H9 (cell line): Measurements from ENCODE around the gene NUMA1. TPM values are rescaled to one million over a fixed set of nuclear protein-coding genes. Genes with fewer than 3 reads are reported as not detected.

Experiments used
- DNase-seq: peaks from one replicate; pipeline ENCODE4 v3.0.0-alpha.2; 2017
- H2AFZ ChIP-seq: one replicate; pipeline ENCODE4 v1.6.1; 2013; ENCODE audit warnings: mild to moderate bottlenecking, low read length, control low read depth, moderate library complexity
- H2AK5ac ChIP-seq: 2 replicates; pipeline ENCODE4 v1.6.1; 2013; ENCODE audit warnings: low read length, control low read depth, mixed read lengths; ENCODE audit not compliant: insufficient read length
- H2BK120ac ChIP-seq: one replicate; pipeline ENCODE4 v1.6.1; 2013; ENCODE audit warnings: low read depth, mild to moderate bottlenecking, low read length, control low read depth, inconsistent platforms; ENCODE audit not compliant: poor library complexity, severe bottlenecking
- H2BK12ac ChIP-seq: 2 replicates; pipeline ENCODE4 v1.6.1; 2013; ENCODE audit warnings: low read length, control low read depth, mixed read lengths, low read depth; ENCODE audit not compliant: insufficient read length
- H2BK15ac ChIP-seq: 2 replicates; pipeline ENCODE4 v1.6.1; 2013; ENCODE audit warnings: low read depth, low read length, control low read depth
- H2BK20ac ChIP-seq: one replicate; pipeline ENCODE4 v1.6.1; 2013; ENCODE audit warnings: low read depth, mild to moderate bottlenecking, low read length, control low read depth, inconsistent platforms; ENCODE audit not compliant: poor library complexity, severe bottlenecking
- H2BK5ac ChIP-seq: 2 replicates; pipeline ENCODE4 v1.6.1; 2013; ENCODE audit warnings: low read length, control low read depth, mixed read lengths; ENCODE audit not compliant: insufficient read length
- H3K14ac ChIP-seq: 2 replicates; pipeline ENCODE4 v1.6.1; 2013; ENCODE audit warnings: low read length, control low read depth; ENCODE audit not compliant: insufficient read depth
- H3K18ac ChIP-seq: 2 replicates; pipeline ENCODE4 v1.6.1; 2013; ENCODE audit warnings: low read depth, mild to moderate bottlenecking, mixed read lengths, low read length, control low read depth; ENCODE audit not compliant: insufficient read length
- H3K23ac ChIP-seq: 2 replicates; pipeline ENCODE4 v1.6.1; 2013; ENCODE audit warnings: low read length, control low read depth, mixed read lengths, low read depth; ENCODE audit not compliant: insufficient read length
- H3K23me2 ChIP-seq: 2 replicates; pipeline ENCODE4 v1.6.1; 2013; ENCODE audit warnings: low read depth, mild to moderate bottlenecking, mixed read lengths, low read length, control low read depth; ENCODE audit not compliant: insufficient read length, poor library complexity, severe bottlenecking
- H3K27ac ChIP-seq: 2 replicates; pipeline ENCODE4 v1.5.1; 2013; ENCODE audit warnings: low read length, control low read depth, mixed read lengths, low read depth; ENCODE audit not compliant: insufficient read length
- H3K27me3 ChIP-seq: 2 replicates; pipeline ENCODE4 v1.6.1; 2013; ENCODE audit warnings: low read length, control low read depth, inconsistent platforms; ENCODE audit not compliant: insufficient read depth
- H3K4ac ChIP-seq: 2 replicates; pipeline ENCODE4 v1.6.1; 2013; ENCODE audit warnings: low read depth, mild to moderate bottlenecking, control low read depth, inconsistent platforms, low read length, moderate library complexity
- H3K4me1 ChIP-seq: 2 replicates; pipeline ENCODE4 v1.6.1; 2013; ENCODE audit warnings: low read length, control low read depth, inconsistent platforms; ENCODE audit not compliant: insufficient read depth
- H3K4me2 ChIP-seq: 2 replicates; pipeline ENCODE4 v1.6.1; 2013; ENCODE audit warnings: low read length, control low read depth, mixed read lengths; ENCODE audit not compliant: insufficient read length, insufficient read depth
- H3K56ac ChIP-seq: 2 replicates; pipeline ENCODE4 v1.6.1; 2013; ENCODE audit warnings: low read depth, mild to moderate bottlenecking, mixed read lengths, low read length, control low read depth; ENCODE audit not compliant: insufficient read length
- H3K79me1 ChIP-seq: 2 replicates; pipeline ENCODE4 v1.6.1; 2013; ENCODE audit warnings: low read depth, mild to moderate bottlenecking, moderate library complexity, low read length, control low read depth, inconsistent platforms; ENCODE audit not compliant: insufficient read depth, poor library complexity, severe bottlenecking
- H3K79me2 ChIP-seq: 2 replicates; pipeline ENCODE4 v1.6.1; 2013; ENCODE audit warnings: low read length, control low read depth, inconsistent platforms; ENCODE audit not compliant: insufficient read depth
- H3K9ac ChIP-seq: 2 replicates; pipeline ENCODE4 v1.6.1; 2013; ENCODE audit warnings: low read length, control low read depth, mixed read lengths; ENCODE audit not compliant: insufficient read length; ENCODE audit errors: extremely low read depth
- H3K9me3 ChIP-seq: one replicate; pipeline ENCODE4 v1.6.1; 2013; ENCODE audit warnings: low read depth, low read length, inconsistent platforms; ENCODE audit not compliant: control insufficient read depth
- H3T11ph ChIP-seq: one replicate; pipeline ENCODE4 v1.6.1; 2013; ENCODE audit warnings: mild to moderate bottlenecking, low read length, control low read depth, inconsistent platforms
- H4K20me1 ChIP-seq: one replicate; pipeline ENCODE4 v1.6.1; 2013; ENCODE audit not compliant: control insufficient read depth, insufficient read length, insufficient read depth
- H4K5ac ChIP-seq: 2 replicates; pipeline ENCODE4 v1.6.1; 2013; ENCODE audit warnings: low read depth, mild to moderate bottlenecking, mixed read lengths, low read length, control low read depth; ENCODE audit not compliant: insufficient read length
- H4K8ac ChIP-seq: replicated peaks from 2 replicates; pipeline ENCODE4 v1.6.1; 2013; ENCODE audit warnings: low read length, control low read depth, mixed read lengths, low read depth; ENCODE audit not compliant: insufficient read length
- H4K91ac ChIP-seq: 2 replicates; pipeline ENCODE4 v1.6.1; 2013; ENCODE audit warnings: low read depth, mild to moderate bottlenecking, moderate library complexity, mixed read lengths, low read length, control low read depth; ENCODE audit not compliant: insufficient read length
- H3K27ac Mint-ChIP-seq, 3 experiments: 2 replicates in 2 of 3; 3 replicates in 1 of 3; pipeline ENCODE4 v1.8.0; 2020 to 2021; ENCODE audit warnings: mixed read lengths in 3 of 3, mild to moderate bottlenecking in 1 of 3, moderate library complexity in 1 of 3
- H3K27me3 Mint-ChIP-seq: 2 replicates; pipeline ENCODE4 v1.8.0; 2021; ENCODE audit warnings: low read depth, mild to moderate bottlenecking, moderate library complexity, mixed read lengths
- H3K36me3 Mint-ChIP-seq, 3 experiments: 2 replicates in 2 of 3; 3 replicates in 1 of 3; pipeline ENCODE4 v1.8.0; 2020 to 2021; ENCODE audit warnings: low read depth in 3 of 3, mixed read lengths in 3 of 3; ENCODE audit not compliant: insufficient read depth in 1 of 3
- H3K4me1 Mint-ChIP-seq, 2 experiments: 2 replicates each; pipeline ENCODE4 v1.8.0; 2020; ENCODE audit warnings: mixed read lengths in 2 of 2
- H3K4me3 Mint-ChIP-seq, 2 experiments: 2 replicates in 1 of 2; 3 replicates in 1 of 2; pipeline ENCODE4 v1.8.0; 2020 to 2021; ENCODE audit warnings: mild to moderate bottlenecking in 2 of 2, mixed read lengths in 2 of 2, moderate library complexity in 1 of 2
- H3K9me3 Mint-ChIP-seq, 2 experiments: 2 replicates in 1 of 2; 3 replicates in 1 of 2; pipeline ENCODE4 v1.8.0; 2020; ENCODE audit warnings: mild to moderate bottlenecking in 2 of 2, mixed read lengths in 2 of 2, moderate library complexity in 1 of 2
- CTCF ChIP-seq: fragments of 200-600 bp; sonication (generic); conservative IDR thresholded peaks from 3 replicates; pipeline ENCODE4 v1.8.0; 2021; ENCODE audit warnings: antibody characterized with exemption, mild to moderate bottlenecking
- total RNA-seq: library from RNA; stranded (reverse); gene quantifications from 2 replicates; pipeline ENCODE4 v1.2.1, GENCODE V29; 2021

Gene NUMA1
- total RNA-seq, 1 experiment from 2014 or later: 136 TPM

DNA sequence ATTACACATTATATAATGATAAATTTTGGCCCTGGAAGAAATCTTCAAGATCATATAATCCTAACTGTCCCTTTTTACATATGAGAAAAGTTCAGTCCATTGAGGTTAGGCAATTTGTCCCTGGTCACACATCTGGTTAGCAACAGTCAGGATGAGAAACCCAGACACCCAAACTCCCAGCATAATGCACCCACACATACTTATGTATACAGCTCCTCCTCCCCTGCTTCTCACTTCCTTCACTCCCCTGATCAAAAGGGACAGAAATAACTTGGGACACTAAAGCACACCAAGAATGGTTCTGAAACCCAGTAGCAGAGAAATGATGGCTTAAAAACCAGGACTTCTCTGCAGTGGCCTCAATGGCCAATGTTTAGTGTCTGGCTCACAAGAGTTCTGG, 11.1 kb downstream of the NUMA1 start:
- no peak overlapping the region for H2AK5ac ChIP-seq

More for the DNA sequence above, 11.1 kb downstream of the NUMA1 start:
- Histone ChIP-seq H2BK15ac (no peak overlapping the region), H3K23ac (no peak overlapping the region), H3K14ac (no peak overlapping the region), H2AFZ (no peak overlapping the region), H4K5ac (no peak overlapping the region), H4K20me1 (no peaks in the 10 kb centered on the region), H3K4ac (no peak overlapping the region), H3K23me2 (no peaks in the 10 kb centered on the region), H2BK5ac (no peak overlapping the region), H3T11ph (no peak overlapping the region), H4K8ac (no peak overlapping the region), H4K91ac (no peak overlapping the region), H2BK12ac (no peak overlapping the region), H3K56ac (no peak overlapping the region), H2BK120ac (no peak overlapping the region), H3K79me2 (peaks cover 2% of the 10 kb centered on the region; the same call in 1 of the 2 replicates), H3K4me1 (peaks cover 5% of the 10 kb centered on the region; the same call in 1 of the 2 replicates), H3K27ac (no peak overlapping the region), H3K4me2 (no peak overlapping the region), H3K27me3 (no peaks in the 10 kb centered on the region), H3K9ac (no peak overlapping the region), H2BK20ac (no peak overlapping the region), H3K79me1 (peaks cover 4% of the 10 kb centered on the region), H3K18ac (no peak overlapping the region), H3K9me3 (no peaks in the 10 kb centered on the region)
- Mint-ChIP-seq H3K36me3 (peaks cover 1 to 23% (median 18%) of the 10 kb centered on the region in 3 experiments; a peak in 6 of 7 replicates), H3K4me1 (peaks cover 36 to 44% of the 10 kb centered on the region in 2 experiments), H3K4me3 (no peak overlapping the region), H3K9me3 (no peaks in the 10 kb centered on the region), H3K27ac (peak overlapping the region in 2 of 3 experiments; percentile 21 to 36; a peak in 2 of 7 replicates), H3K27me3 (no peaks in the 10 kb centered on the region)
- no peak for TF ChIP-seq CTCF
- DNase-seq: no peak
